Measurements from ENCODE around the gene P4HA1. TPM values are rescaled to one million over a fixed set of nuclear protein-coding genes. Genes with fewer than 3 reads are reported as not detected.

P4HA1 gene
- 29.0 and 29.1 TPM in 2 replicates for total RNA-seq
- 10.1 and 14.3 TPM in 2 replicates for polyA plus RNA-seq
- polyA plus RNA-seq (2011; cell fraction: cytosol; rRNA removed) = 16.1 and 16.5 TPM in 2 replicates
- 14.5 and 20.5 TPM in 2 replicates for polyA plus RNA-seq (2011; cell fraction: nucleus; rRNA removed)
- polyA plus RNA-seq (2012) = 34.4 and 35.4 TPM in 2 replicates
- 11.6 and 14.9 TPM in 2 replicates for polyA minus RNA-seq
- 7.0 TPM for polyA minus RNA-seq (2011; cell fraction: cytosol; rRNA and poly(A)+ RNA removed)
- 13.7 and 17.5 TPM in 2 replicates for polyA minus RNA-seq (2011; cell fraction: nucleus; rRNA and poly(A)+ RNA removed)
- percentile 75 among the genes with signal in this experiment for Bru-seq, nascent RNA
- BruChase-seq, experiment 1, labeled RNA remaining after a 6-hour chase = percentile 70 among the genes with signal in this experiment
- percentile 62 among the genes with signal in this experiment for BruChase-seq, experiment 2, labeled RNA remaining after a 2-hour chase
- long read RNA-seq, transcript P4HA1-203 (15 exons, 2,727 nt) = major isoform, 22 of 50 reads
- long read RNA-seq, transcript P4HA1-202 (15 exons, 2,727 nt) = minor isoform, 21 of 50 reads
- long read RNA-seq, partial matches to known transcripts = 1 of 50 reads
- long read RNA-seq, other reads (novel, unspliced or antisense) = 6 of 50 reads

DNA sequence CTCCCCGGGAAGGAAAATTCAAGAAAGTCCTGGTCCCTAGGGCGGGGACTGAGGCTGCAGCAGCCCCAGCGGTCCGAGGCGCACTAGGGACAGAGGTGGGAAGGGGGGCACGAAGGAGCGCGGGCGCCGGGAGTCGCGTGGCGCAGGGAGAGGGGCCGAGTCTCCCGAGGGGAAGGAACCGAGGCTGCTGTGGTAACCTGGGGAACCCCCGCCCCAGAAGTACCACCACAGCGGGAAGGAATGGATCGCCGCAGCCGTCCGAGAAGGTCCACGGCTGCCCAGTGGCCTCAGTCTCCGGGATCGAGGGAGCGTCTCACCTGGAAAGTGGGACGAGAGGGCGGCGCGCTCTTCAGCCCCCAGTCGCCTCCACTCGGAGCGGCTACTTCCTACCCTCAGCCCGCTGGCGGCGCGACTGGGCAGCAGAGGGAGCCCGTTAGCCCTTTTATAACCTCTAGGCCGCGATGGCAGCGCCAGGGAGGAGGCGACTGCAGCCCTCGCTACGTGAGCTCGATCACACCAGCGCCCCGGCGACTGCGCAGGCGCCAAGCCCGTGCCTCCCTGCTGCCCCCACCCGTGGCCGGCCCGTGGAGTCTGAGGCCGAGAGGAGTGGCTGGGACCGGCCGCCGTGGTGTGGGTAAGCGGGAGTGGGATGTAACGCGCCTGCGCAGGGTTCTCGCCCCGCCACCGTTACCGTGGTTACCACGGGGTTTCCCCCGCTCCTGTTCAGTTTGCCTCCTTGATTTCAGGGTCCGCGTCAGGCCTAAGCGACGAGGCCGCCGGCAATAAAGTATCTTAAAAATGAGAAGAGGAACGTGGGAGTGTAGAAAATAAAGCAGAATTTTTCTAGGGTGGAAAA is at the start of gene P4HA1:
Gene P4HA1, minus strand, starts transcription at position 418 of the 856 bp plus-strand sequence. CDS start 21,983 bp downstream, outside the sequence.
- FAIRE-seq (peak; percentile 87), DNase-seq (ENCODE audit: low read depth, low spot score) (peak; percentile 99)
- H3K79me2 ChIP-seq (ENCODE audit: control insufficient read depth, insufficient read depth, low read length) = peaks cover 31% of the 10 kb centered on the region
- peaks cover 17% of the 10 kb centered on the region for H3K4me1 ChIP-seq (ENCODE audit: control insufficient read depth, extremely low read depth, insufficient read depth, low read length)
- H3K9me1 ChIP-seq (replicated peaks; ENCODE audit: control insufficient read depth, extremely low read depth, insufficient read depth, low read length) = no peaks in the 10 kb centered on the region
- dilution Hi-C loops (cut with MboI; ENCODE audit: extremely low pct_ligation_motif_present, low sequenced_read_pairs) = no loop called here
- peak within 1 kb of the TSS; percentile 92 for H2AFZ ChIP-seq (ENCODE audit: low read depth, low read length)
- H4K20me1 ChIP-seq (replicated peaks; ENCODE audit: control insufficient read depth, extremely low read depth, insufficient read depth, low read length) = no peaks in the 10 kb centered on the region
- no peaks in the 10 kb centered on the region for H3K9me3 ChIP-seq (replicated peaks; ENCODE audit: control insufficient read depth, insufficient read depth, low read length)
- intact Hi-C loops (cut with micrococcal nuclease) = loop anchor here (1.0 to 5.0 kb wide), 5 partner anchors 22 to 72 kb away; partner anchors contain the start of genes ECD and FAM149B1
- no peaks in the 10 kb centered on the region for H3K27me3 ChIP-seq (ENCODE audit: control insufficient read depth in 2 of 2, insufficient read depth in 2 of 2, low read length in 2 of 2)
- ChIA-PET POLR2A (interaction anchor here (0.6 to 2.0 kb wide), 14 partner anchors 11 to 1398 kb away, joined by 3 to 22 read pairs (median 3); partner anchors contain the start of genes ECD, FAM149B1 and NUDT13), CTCF (interaction anchor here (0.5 to 4.4 kb wide), 28 partner anchors 10 to 846 kb away, joined by 3 to 27 read pairs (median 4); partner anchors contain the start of genes ECD, FAM149B1 and NUDT13)
- peak within 1 kb of the TSS; percentile 73 to 99 (median 96) for H3K4me3 ChIP-seq (replicated peaks in 1 of 3; ENCODE audit: insufficient read depth in 1 of 3, low read depth in 1 of 3, low read length in 3 of 3)
- peak within 1 kb of the TSS; percentile 94 for H3K9ac ChIP-seq (replicated peaks; ENCODE audit: extremely low read depth, insufficient read depth, low read length)
- H3K36me3 ChIP-seq (ENCODE audit: control insufficient read depth in 2 of 2, extremely low read depth in 1 of 2, insufficient read depth in 2 of 2, low read length in 2 of 2) = no peaks in the 10 kb centered on the region
- H3K4me2 ChIP-seq (ENCODE audit: insufficient read depth, low read length) = peak within 1 kb of the TSS; percentile 99
- peak within 1 kb of the TSS; percentile 73 for H3K27ac ChIP-seq (ENCODE audit: insufficient read depth, low read depth, low read length)
- BruUV-seq (replicated peaks) = TSS peak; percentile 53
- TF ChIP-seq JUN (IDR thresholded peaks at IDR 0.05; ENCODE audit: borderline replicate concordance, insufficient read depth, insufficient read length, low read depth) = no peak
- TF ChIP-seq POLR2AphosphoS5 (IDR thresholded peaks at IDR 0.05; ENCODE audit: insufficient read depth, low read depth, low read length) = peak; percentile 98
- TF ChIP-seq POLR2A (IDR thresholded peaks at IDR 0.05; ENCODE audit: low read depth, low read length) = peak; percentile 98
- TF ChIP-seq MYC (IDR thresholded peaks at IDR 0.05; ENCODE audit: low read depth, low read length) = no peak
- no peak for TF ChIP-seq EZH2 (IDR thresholded peaks at IDR 0.05; ENCODE audit: borderline replicate concordance, low read depth, low read length, severe bottlenecking)
- no peak for TF ChIP-seq GATA2 (IDR thresholded peaks at IDR 0.05; ENCODE audit: insufficient read depth, insufficient read length, low read depth, low read length)
- TF ChIP-seq FOS (IDR thresholded peaks at IDR 0.05; ENCODE audit: borderline replicate concordance, insufficient read depth, low read length) = no peak
- TF ChIP-seq, protein P1, sequence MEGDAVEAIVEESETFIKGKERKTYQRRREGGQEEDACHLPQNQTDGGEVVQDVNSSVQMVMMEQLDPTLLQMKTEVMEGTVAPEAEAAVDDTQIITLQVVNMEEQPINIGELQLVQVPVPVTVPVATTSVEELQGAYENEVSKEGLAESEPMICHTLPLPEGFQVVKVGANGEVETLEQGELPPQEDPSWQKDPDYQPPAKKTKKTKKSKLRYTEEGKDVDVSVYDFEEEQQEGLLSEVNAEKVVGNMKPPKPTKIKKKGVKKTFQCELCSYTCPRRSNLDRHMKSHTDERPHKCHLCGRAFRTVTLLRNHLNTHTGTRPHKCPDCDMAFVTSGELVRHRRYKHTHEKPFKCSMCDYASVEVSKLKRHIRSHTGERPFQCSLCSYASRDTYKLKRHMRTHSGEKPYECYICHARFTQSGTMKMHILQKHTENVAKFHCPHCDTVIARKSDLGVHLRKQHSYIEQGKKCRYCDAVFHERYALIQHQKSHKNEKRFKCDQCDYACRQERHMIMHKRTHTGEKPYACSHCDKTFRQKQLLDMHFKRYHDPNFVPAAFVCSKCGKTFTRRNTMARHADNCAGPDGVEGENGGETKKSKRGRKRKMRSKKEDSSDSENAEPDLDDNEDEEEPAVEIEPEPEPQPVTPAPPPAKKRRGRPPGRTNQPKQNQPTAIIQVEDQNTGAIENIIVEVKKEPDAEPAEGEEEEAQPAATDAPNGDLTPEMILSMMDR (IDR thresholded peaks at IDR 0.05; ENCODE audit: extremely low read depth in 1 of 2, insufficient read depth in 1 of 2, low read depth in 1 of 2, low read length in 2 of 2) = peak; percentile 70 to 82
- TF ChIP-seq, protein P2, sequence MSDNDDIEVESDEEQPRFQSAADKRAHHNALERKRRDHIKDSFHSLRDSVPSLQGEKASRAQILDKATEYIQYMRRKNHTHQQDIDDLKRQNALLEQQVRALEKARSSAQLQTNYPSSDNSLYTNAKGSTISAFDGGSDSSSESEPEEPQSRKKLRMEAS (IDR thresholded peaks at IDR 0.05; ENCODE audit: insufficient read depth, insufficient read length) = no peak

Data from endothelial cell of umbilical vein (primary cell).